Breast epithelium (tissue), 3 donors: ENCODE results near the gene MICA.

Experiments used
- CTCF ChIP-seq, 3 donors: fragments of 450-650 bp; IDR thresholded peaks; one replicate each; pipeline ENCODE4 v1.5.1; 2016 to 2017; ENCODE audit warnings: antibody characterized with exemption in 3 of 3, mild to moderate bottlenecking in 3 of 3, moderate library complexity in 3 of 3
- POLR2A ChIP-seq: fragments of 450-650 bp; IDR thresholded peaks from one replicate; pipeline ENCODE4 v1.6.1; 2016; ENCODE audit warnings: antibody characterized with exemption, mild to moderate bottlenecking, moderate library complexity
- POLR2AphosphoS5 ChIP-seq, 3 donors: sonication (generic); formaldehyde crosslinking; IDR thresholded peaks; one replicate each; pipeline ENCODE4 v1.6.1; 2017; ENCODE audit warnings: antibody characterized with exemption in 3 of 3

GRCh38 chr6:31395832-31396231 lies 7.6 kb upstream of the MICA start:
- no peak for TF ChIP-seq CTCF (IDR thresholded peaks at IDR 0.05)
- no peak for TF ChIP-seq POLR2A
- no peak for TF ChIP-seq POLR2AphosphoS5 (IDR thresholded peaks at IDR 0.05)
